HG02642 (cell line): ENCODE data around the gene MPPED2.

Experiments
- ATAC-seq: cut with Tn5 transposase; IDR thresholded peaks from one replicate; pipeline ENCODE4 v1.9.1; 2021; ENCODE audit warnings: mild to moderate bottlenecking; ENCODE audit not compliant: unreplicated experiment, poor library complexity

The MPPED2 gene

GRCh38 chr11:30377347-30377746 lies 208.8 kb downstream of the MPPED2 start:
- ATAC-seq = no peak

- ATAC-seq = no peak
Measured at GRCh38 chr11:30370164-30370563, 216.0 kb downstream of the MPPED2 start.

- no peak for ATAC-seq
Measured at GRCh38 chr11:30368394-30368793, 217.8 kb downstream of the MPPED2 start.

- no peak for ATAC-seq
Measured at GRCh38 chr11:30365793-30366517, 220.2 kb downstream of the MPPED2 start.

GRCh38 chr11:30364837-30365482 lies 221.2 kb downstream of the MPPED2 start:
- no peak for ATAC-seq

- ATAC-seq = no peak
Measured at GRCh38 chr11:30364139-30364836, 221.9 kb downstream of the MPPED2 start.

GRCh38 chr11:30360741-30361140 lies 225.4 kb downstream of the MPPED2 start:
- ATAC-seq = no peak
